Measurements from ENCODE around the gene MYBL2. TPM values are rescaled to one million over a fixed set of nuclear protein-coding genes. Genes with fewer than 3 reads are reported as not detected.
"Not testable (repeated sequence)": the region's sequence is repeated elsewhere in the genome, so short reads cannot be mapped to it uniquely, and the experiment has no call there.

The MYBL2 gene
- total RNA-seq, 1 donor from 2014 or later, result 4.1 TPM

- no peak for DNase-seq (ENCODE audit: low read depth)
- TF ChIP-seq, protein P1, sequence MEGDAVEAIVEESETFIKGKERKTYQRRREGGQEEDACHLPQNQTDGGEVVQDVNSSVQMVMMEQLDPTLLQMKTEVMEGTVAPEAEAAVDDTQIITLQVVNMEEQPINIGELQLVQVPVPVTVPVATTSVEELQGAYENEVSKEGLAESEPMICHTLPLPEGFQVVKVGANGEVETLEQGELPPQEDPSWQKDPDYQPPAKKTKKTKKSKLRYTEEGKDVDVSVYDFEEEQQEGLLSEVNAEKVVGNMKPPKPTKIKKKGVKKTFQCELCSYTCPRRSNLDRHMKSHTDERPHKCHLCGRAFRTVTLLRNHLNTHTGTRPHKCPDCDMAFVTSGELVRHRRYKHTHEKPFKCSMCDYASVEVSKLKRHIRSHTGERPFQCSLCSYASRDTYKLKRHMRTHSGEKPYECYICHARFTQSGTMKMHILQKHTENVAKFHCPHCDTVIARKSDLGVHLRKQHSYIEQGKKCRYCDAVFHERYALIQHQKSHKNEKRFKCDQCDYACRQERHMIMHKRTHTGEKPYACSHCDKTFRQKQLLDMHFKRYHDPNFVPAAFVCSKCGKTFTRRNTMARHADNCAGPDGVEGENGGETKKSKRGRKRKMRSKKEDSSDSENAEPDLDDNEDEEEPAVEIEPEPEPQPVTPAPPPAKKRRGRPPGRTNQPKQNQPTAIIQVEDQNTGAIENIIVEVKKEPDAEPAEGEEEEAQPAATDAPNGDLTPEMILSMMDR (IDR thresholded peaks at IDR 0.05; ENCODE audit: insufficient read depth, low read length, poor library complexity, severe bottlenecking), result no peak
These were observed 88.9 kb downstream of the MYBL2 start for GRCh38 chr20:43755851-43756250.

DNA sequence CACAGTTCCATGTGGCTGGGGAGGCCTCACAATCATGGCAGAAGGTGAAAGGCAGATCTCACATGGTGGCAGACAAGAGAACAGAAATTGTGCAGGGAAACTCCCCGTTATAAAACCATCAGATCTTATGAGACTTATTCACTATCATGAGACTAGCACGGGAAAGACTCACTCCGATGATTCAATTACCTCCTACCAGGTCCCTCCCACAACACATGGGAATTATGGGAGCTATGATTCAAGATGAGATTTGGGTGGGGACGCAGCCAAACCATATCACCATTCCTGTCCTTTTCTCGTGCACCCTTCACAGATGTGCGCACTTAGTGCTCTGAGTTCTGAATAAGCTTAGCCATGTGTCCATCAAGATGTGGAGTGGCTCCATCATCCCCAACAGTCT is 91.0 kb downstream of the MYBL2 start:
- H3K27me3 ChIP-seq (ENCODE audit: control insufficient read depth, insufficient read depth, low read length); H3K36me3 ChIP-seq (ENCODE audit: control insufficient read depth, insufficient read depth, low read length); DNase-seq (ENCODE audit: low read depth); H3K4me3 ChIP-seq (ENCODE audit: low read depth, low read length): not testable (repeated sequence)

More at GRCh38 chr20:43755851-43756250, 88.9 kb downstream of the MYBL2 start:
- Histone ChIP-seq H3K4me3 (ENCODE audit: low read depth, low read length) (no peak overlapping the region), H3K36me3 (ENCODE audit: control insufficient read depth, insufficient read depth, low read length) (no peaks in the 10 kb centered on the region), H3K27me3 (ENCODE audit: control insufficient read depth, insufficient read depth, low read length) (no peaks in the 10 kb centered on the region)

DNA sequence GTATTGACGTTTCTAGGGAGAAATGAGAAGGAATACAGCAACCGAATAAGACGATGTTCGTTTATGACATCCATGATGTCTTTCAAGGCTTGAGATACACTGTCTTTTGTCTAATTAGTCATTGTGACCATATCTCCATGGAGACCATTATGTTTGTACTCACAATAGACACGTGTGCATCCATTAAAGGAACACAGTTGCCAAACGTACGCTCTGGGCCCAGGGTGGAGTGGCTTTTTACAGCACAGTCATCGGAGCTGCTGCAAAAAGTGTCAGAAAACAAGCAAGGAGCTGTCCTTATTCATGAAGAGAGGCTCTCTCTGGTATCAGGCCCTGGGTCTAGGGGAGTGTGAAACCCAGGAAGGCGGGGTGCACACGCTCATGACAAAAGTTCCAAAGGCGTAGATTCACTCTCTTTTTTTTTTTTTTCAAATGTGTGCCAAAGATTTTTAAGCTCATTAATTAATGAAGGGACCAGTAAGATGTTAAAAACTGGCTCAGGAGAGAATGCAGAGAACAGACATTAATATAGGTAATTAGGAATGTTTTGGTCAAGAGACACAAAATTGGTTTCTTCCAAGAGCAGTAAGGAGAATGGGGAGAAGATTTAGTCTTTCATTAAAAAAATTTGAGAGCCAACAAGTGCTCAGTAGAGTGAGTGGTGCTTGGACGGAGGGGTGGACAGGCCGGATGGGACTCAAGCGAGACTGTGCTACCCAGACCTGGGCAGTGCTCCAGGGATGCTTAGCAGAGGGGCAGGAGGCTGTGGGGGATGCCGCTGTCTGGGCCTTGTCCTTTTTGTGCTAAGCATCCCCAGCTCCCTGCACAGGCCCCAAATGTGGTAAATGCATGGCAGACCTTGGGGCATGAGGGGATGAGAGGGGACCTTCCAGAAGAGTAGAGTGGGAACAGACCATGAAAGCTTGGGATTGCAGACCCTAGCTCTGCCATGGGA is 94.7 kb downstream of the MYBL2 start:
- Histone ChIP-seq H3K4me3 (ENCODE audit: low read depth, low read length) (no peak overlapping the region), H3K36me3 (ENCODE audit: control insufficient read depth, insufficient read depth, low read length) (no peaks in the 10 kb centered on the region), H3K27me3 (ENCODE audit: control insufficient read depth, insufficient read depth, low read length) (peaks cover 7% of the 10 kb centered on the region)
- no peak for DNase-seq (ENCODE audit: low read depth)
- TF ChIP-seq, protein P1 (IDR thresholded peaks at IDR 0.05; ENCODE audit: insufficient read depth, low read length, poor library complexity, severe bottlenecking), result no peak

DNA sequence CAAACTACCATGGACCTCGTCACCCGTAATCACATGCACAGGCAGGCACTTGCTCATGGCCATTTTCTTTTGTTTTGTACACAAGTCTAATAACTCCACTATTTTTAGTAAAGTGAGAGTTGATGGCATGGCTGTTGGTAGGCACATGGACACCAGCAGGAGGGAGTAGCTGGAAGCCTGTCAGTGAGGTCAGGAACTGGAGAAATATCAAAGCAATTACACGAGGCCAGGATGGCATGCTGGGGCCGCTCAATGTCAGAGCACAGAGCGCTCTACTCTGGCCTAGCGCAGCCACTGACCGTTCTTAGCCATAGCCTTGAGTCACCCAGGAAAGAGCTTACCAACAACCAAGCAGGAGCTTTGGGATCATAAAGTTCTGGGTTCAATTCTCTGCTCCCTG is 96.0 kb downstream of the MYBL2 start:
- Histone ChIP-seq H3K36me3 (ENCODE audit: control insufficient read depth, insufficient read depth, low read length) (no peaks in the 10 kb centered on the region), H3K27me3 (ENCODE audit: control insufficient read depth, insufficient read depth, low read length) (peaks cover 16% of the 10 kb centered on the region), H3K4me3 (ENCODE audit: low read depth, low read length) (no peak overlapping the region)
- no peak for DNase-seq (ENCODE audit: low read depth)
- TF ChIP-seq, protein P1 (IDR thresholded peaks at IDR 0.05; ENCODE audit: insufficient read depth, low read length, poor library complexity, severe bottlenecking), result no peak

- no peak overlapping the region for H3K4me3 ChIP-seq (ENCODE audit: low read depth, low read length)
- no peak for DNase-seq (ENCODE audit: low read depth)
- peaks cover 16% of the 10 kb centered on the region for H3K27me3 ChIP-seq (ENCODE audit: control insufficient read depth, insufficient read depth, low read length)
- H3K36me3 ChIP-seq (ENCODE audit: control insufficient read depth, insufficient read depth, low read length), result no peaks in the 10 kb centered on the region
- TF ChIP-seq, protein P1 (IDR thresholded peaks at IDR 0.05; ENCODE audit: insufficient read depth, low read length, poor library complexity, severe bottlenecking), result no peak
These were observed 99.0 kb downstream of the MYBL2 start for GRCh38 chr20:43765916-43766315.

Other genes with a start within 250 kb of the MYBL2 start
- gene SRSF6, start 209.2 kb upstream of the MYBL2 start, total RNA-seq, result 59.4 and 68.1 TPM in 2 replicates
- gene L3MBTL1, start 159.4 kb upstream of the MYBL2 start, total RNA-seq, result 6.0 and 14.6 TPM in 2 replicates
- gene SGK2, start 108.1 kb upstream of the MYBL2 start, total RNA-seq, result 0.54 and 1.2 TPM in 2 replicates
- gene IFT52, start 76.2 kb upstream of the MYBL2 start, total RNA-seq, result 29.7 and 35.4 TPM in 2 replicates
- gene GTSF1L, start 59.9 kb downstream of the MYBL2 start, total RNA-seq, result not detected in 2 replicates
- gene TOX2, start 247.7 kb downstream of the MYBL2 start, total RNA-seq, result 5.9 and 7.3 TPM in 2 replicates

Data from kidney epithelial cell (primary cell).